DMS 273 (cell line): ENCODE data around the gene TMEM232.
"Not testable (repeated sequence)": the region's sequence is repeated elsewhere in the genome, so short reads cannot be mapped to it uniquely, and the experiment has no call there.

Experiments used
- DNase-seq: peaks from one replicate; lab custom pipeline; 2025; ENCODE audit not compliant: unreplicated experiment; lab: John Stamatoyannopoulos, UW

Gene TMEM232

DNA sequence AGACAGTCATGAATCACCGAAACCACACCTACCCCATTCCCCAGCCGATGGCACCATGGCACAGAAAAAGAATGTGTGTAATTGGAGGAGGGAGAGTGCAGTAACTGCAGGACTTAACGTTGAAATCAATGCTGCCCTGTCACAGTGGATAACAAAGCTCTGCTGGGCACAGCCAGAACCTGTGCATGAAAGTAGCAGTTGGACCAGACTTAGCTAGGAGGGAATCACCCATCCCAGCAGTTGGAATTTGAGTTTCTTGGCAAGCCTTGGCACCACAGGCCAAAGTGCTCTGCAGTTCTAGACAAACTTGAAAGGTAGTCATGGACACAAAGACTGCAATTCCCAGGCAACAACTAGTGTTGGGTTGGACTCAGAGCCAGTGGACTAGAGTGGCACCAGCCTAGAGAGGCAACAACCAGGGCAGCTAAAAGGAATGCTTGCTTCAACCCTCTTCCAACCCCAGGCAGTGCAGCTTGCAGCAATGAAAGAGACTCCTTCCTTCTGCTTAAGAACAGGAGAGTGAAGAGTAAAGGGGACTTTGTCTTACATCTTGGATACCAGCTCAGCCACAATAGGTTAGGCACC, 19.1 kb downstream of the TMEM232 start:
- no peak for DNase-seq

DNA sequence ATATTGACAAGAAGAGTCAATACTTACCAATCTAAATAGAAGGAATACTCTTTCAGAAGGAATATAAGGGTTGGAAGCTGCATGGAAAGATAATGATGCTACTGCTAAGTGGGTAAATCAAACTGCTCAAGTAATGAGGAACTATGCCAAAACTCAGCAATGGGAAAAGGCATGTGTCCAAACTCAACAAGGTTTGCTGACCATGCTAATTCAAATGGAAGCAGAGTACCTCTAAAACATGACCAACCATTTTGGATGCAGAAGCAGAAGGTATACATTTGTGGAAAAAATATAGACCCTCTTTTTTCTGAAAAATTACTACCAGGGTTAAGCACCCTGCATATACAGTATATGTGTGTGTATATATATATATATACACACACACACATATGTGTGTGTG, 21.1 kb downstream of the TMEM232 start:
- no peak for DNase-seq

DNA sequence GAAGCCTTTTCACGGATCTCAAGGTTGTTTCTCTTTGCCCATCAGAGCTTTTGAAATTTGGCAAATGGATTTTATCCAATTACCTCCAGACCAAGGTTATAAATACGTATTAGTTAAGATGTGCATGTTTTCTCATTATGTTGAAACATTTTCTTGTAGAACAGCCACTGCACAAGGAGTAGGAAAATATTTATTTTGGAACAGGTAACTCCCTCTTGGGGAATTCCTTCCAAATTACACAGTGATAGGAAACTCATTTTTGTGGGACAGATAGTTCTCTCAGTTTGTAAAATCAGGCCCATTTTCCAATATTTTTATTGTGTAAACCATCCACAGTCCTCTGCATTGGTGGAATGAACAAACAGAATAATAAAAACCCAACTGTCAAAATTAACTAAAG, 23.0 kb downstream of the TMEM232 start:
- DNase-seq: no peak

DNA sequence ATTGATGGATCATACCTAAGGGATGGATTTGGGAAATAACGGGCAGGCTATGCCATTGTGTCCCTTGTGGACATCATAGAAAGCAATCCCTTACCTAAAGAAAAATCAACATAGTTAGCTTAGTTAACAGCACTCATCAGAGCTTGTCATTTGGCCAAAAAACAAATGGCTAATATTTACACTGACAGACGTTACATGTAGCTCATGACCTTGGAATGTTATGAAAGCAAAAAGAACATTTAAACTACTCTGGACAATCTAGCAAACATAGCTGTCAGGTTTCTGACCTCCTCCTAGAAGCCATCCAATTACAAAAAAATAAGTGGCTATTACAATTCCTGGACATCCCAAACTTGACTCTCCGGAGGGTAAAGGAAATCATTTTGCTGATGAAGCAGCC, 23.8 kb downstream of the TMEM232 start:
- no peak for DNase-seq

DNA sequence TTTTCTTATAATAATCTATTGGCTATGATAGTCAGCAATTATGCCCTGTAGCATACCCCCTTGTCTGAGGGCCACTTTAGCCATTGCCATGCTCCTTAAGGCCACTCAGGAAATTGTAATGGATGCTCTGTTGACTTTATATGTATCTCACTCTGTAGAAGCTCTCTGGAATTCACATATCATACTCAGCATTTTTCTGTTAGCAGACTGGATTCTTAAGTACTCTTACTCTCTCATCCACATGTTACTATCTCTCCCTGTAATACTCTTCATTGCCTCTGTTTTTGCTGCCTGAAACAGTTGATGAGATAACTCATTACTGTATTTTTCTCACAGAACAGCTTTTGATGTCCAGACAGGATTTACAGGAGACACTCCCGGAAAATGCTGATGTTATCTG, 24.2 kb downstream of the TMEM232 start:
- no peak for DNase-seq

DNA sequence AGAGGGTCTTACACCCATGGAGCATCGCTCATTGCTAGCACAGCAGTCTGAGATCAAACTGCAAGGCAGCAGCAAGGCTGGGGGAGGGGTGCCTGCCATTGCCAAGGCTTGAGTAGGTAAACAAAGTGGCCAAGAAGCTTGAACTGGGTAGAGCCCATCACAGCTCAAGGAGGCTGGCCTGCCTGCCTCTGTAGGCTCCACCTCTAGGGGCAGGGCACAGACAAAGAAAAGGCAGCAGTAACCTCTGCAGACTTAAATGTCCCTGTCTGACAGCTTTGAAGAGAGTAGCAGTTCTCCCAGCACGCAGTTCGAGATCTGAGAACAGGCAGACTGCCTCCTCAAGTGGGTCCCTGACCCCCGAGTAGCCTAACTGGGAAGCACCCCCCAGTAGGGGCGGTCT, 33.8 kb downstream of the TMEM232 start:
- not testable (repeated sequence) for DNase-seq

DNA sequence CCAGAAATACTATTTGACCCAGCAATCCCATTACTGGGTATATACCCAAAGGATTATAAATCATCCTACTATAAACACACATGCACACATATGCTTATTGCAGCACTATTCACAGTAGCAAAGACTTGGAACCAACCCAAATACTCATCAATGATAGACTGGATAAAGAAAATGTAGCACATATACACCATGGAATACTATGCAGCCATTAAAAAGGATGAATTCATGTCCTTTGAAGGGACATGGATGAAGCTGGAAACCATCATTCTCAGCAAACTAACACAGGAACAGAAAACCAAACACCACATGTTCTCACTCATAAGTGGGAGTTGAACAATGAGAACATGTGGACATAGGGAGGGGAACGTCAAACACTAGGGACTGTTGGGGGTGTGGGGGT, 35.9 kb downstream of the TMEM232 start:
- DNase-seq: not testable (repeated sequence)

DNA sequence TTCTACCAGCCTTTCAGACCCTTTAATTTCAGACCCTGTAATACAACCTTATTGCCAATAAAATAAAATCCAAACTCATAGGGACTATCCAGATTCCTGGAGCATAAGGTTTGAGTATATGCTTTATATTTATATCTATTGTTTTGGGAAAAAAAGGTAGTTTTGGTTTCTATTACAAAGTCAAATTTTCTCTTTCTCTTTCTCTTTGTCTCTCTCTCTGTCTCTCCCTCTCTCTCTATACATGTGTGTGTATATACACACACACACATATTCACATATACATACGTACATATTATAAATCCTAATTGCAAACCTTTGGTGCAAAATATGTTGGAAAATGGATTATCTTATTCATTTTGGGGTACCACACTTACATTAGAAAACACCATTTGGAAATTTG, 39.0 kb downstream of the TMEM232 start:
- DNase-seq: no peak

DNA sequence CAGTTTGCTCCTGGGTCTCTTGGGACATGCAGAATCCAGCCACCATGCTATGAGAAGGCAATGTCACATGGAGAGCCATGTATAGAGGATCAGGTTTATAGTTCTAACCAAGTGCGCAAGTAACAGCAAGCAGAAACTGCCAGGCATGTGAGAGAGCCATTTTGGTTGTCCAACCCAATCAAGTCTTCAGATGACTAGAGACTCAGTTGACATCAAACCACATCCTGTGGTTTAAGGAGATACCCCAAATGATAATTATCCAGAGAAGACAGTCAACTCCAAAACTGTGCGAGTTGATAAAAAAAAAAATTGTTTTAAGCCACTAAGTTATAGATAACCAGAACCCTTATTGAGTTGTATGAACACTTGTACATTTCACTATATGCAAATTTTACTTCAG, 40.2 kb downstream of the TMEM232 start:
- DNase-seq: no peak

DNA sequence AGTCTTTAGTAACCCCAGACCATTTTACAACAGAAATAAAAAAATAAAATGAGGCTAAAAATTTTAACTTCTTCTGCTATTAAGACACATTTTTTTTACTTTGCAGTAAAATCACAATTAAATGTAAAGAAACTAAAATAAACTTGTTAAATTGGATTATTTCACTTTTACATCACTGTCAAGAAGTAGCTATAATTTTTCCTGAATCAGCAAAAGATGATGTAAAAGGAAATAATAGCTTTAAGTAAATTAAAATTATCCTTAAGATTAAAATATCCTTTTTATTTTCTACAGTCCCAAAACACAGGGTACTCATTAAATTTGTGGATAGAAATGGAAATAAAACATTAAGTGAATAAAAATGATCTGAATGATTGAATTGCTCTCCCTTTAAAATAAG, 44.5 kb downstream of the TMEM232 start:
- no peak for DNase-seq

DNA sequence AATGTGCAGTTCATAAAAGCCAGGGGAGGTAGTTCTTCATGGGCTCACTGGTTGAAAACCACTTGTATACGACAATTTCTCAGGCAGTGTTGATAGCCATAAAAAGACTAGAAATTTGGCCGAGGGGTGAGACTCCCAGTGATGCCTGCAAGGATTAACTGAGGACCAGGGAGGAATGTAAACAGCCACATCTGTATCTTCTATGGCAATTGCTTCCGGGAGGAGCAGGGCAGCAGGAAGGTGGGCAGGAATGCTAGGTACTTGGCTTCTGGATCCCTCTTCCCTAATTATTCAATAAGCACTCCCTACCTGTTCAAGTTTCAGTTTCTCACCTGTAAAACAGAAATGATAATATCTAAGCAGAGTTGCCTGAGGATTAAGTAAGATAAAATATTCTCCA, 45.4 kb downstream of the TMEM232 start:
- no peak for DNase-seq

DNA sequence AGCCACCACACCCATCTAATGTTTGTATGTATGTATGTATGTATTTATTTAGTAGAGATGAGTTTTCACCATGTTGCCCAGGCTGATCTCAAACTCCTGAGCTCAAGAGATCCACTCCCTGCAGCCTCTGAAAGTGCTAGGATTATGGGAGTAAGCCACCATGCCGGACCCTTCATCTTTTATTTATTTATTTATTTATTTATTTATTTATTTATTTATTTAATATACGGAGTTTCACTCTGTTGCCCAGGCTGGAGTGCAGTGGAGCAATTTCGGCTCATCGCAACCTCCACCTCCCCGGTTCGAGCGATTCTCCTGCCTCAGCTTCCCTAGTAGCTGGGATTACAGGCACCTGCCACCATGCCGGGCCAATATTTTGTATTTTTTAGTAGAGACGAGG, 49.9 kb downstream of the TMEM232 start:
- not testable (repeated sequence) for DNase-seq

DNA sequence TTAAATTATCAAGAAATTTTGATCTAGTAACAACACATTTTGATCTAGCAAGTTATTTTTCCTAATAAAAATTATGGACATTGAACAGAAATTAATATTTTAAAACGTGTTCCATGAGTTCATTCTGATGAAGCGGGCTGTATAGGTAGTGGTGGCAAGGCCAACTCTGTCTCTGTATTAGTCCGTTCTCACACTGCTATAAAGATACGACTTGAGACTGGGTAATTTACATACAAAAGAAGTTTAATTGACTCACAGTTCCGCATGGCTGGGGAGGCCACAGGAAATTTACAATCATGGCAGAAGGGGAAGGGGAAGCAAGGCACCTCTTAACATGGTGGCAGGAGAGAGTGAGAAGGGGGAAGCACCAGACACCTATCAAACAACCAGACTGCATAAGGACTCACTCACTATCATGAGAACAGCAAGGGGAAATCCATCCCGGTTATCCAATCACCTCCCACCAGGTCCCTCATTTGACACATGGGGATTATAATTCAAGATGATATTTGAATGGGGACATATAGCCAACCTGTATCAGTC, 61.2 kb downstream of the TMEM232 start:
- no peak for DNase-seq

DNA sequence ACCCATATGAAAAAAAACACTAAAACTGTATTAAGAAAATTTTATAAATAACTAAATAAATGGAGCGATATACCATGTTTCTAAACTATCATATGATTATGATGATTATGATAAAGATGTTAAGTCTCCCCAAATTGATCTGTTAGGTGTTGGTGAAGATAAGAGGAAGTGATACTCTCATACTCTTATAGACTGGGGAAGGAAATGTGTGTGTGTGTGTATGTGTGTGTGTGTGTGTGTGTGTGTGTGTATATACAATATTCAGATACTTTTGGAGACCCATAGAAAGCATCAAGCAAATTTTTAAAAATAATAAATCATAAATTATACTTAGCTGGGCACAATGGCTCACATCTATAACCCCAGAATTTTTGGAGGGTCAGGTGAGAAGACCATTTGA, 62.9 kb downstream of the TMEM232 start:
- no peak for DNase-seq

DNA sequence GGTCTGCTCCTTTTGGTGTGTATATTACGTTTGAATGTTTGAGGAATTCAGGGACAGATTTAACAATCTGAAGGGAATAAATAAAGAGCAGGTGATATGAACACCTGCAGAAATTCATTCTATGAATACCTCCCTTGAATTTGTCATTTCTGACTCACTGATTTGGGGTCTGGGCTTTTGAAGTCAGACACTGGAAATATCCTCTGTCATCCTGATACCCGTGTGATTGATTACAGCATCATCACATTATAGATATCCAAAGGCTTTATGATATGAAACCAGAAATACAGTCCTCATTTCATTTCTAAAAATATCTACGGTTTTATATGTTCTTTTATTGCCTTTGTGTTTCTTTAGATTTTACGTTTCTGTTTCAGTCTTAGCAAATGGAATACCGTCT, 68.5 kb downstream of the TMEM232 start:
- no peak for DNase-seq

DNA sequence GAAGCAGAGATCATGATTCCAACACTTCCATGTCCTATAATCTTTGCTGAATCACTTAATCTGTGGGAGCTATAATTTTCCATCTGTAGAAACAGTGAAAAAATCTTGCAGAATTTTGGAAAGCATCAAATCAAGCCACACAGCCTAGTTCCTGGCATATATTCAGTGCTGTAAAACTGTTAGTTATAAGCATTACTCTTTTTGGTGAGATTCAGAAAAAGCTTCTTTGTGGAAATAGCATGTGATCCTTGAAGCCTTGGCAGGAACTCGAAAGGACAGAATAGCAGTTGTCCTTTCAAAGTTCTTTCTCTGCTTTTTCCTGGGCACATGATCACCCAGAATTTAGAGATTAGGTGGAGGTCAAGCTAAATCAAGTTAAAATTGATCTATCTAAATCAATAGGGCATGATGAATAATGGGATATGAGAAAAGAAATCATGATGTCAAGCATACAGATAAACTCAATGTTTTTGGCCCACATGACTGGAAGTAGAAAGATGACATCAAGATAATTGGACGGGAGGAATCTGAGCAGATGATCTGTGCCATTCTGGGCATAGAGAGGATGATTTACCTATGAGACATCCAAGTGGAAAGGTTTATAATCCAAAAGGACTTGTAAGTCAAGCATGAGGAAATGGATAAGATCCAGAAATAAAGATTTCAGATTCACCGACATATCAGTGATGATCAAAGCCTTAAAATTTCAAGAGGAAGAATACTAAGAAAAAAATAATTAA, 73.1 kb downstream of the TMEM232 start:
- DNase-seq: no peak

DNA sequence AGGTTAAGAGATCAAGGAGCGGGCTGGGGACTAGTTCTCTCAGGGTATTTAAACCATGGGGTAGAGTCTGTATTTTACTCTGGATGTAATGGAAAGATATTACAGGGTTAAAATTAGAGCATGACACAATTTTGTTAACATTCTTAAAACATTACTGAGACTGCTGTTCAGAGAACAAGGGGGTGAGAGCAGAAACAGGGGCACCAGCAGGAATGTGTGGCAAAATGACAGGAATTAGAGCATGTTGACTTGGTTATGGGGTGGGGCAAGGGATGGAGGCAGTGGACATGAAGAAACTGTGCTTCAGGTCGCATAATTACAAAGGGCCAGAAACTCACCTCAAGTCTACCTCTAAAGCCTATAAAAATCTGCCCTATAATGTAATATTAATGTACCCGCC, 75.0 kb downstream of the TMEM232 start:
- DNase-seq: no peak

DNA sequence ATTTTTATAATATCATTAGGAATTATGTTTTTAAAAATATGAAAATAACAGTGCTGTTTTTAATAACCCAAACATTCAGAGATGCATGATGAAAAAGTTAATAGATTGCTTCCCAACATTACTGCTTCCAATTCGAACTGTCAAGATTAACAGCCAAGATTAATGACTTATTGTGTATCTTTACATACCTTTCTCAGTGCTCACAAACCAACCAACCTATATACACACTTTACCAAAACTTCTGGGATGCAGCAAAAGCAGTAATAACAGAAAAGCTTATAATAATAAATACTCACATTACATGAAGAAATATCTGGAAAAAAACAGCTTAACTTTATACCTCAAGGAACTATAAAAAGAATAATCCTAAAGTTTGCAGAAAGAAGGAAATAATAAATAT, 82.1 kb downstream of the TMEM232 start:
- DNase-seq: no peak

DNA sequence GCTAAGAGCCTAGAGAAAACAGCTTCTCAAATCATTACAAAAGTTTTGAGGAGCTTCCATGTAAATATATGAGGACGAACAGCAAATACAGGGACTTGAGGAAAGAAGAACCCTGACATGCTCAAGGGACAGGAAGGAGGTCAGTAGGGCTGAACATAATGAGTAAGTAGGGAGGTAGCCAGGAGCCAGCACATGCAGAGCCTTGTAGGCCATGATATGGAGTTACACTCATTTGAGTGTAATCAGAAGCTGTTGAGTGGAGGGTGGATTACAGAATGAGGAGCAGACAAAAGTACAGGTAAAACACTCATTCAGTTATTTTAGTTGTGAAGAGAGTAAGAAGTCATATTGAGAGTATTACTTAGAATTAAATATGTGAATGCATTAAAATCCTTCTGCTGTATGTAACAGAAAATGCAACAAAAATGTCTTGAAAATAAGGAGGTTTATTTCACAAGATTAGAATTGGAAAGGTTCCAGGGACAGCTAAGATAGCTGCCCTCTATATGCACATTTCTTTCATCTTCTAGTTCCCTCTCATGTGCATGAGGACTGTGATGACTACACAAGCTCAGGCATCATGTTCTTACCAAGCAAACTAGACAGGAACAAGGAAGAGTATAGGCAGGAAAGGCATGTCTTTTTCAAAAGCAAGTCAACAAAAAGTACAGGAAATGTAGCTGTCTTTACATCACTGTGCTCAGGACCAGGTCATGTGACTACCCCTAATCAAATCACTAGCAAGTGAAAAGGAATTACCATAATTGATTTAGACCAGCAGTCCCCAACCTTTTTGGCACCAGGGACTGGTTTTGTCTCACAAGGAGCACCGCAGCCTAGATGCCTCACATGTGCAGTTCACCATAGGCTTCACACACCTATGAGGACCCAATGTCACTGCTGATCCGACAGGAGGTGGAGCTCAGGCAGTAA, 87.2 kb downstream of the TMEM232 start:
- DNase-seq: no peak

DNA sequence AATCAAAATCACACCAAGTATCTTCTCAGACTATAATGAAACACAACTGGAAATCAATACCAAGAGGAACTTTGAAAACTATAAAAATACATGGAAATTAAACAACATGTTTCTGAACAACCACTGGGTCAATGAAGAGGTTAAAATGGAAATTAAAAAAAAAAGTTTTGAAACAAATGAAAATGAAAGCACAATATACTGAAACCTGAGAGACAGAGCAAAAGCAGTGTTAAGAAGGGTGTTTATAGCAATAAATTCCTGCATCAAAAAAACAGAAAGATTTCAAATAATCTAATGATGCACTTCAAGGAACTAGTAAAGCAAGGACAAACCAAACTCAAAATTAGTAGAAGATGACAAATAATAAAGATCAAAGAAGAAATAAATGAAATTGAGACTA, 92.0 kb downstream of the TMEM232 start:
- no peak for DNase-seq

DNA sequence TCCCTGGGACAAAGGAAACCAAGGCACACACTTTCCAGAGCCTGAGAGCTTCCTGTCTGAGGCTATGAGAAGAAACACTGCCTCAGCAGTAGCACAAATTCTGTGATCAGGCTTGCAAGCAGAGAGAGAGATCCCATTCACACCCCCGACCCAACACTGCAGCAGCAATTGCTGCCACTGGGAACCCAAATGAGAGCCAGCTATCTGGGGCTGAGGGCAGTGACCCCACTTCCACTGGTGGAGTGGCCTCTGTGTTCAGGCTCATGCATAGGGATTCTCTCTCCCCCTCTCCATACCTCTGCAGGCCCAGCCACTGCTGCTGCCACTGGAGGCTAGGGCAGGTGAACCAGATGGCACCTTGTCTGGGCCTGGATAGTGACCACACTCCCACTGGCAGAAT, 95.2 kb downstream of the TMEM232 start:
- DNase-seq: no peak

DNA sequence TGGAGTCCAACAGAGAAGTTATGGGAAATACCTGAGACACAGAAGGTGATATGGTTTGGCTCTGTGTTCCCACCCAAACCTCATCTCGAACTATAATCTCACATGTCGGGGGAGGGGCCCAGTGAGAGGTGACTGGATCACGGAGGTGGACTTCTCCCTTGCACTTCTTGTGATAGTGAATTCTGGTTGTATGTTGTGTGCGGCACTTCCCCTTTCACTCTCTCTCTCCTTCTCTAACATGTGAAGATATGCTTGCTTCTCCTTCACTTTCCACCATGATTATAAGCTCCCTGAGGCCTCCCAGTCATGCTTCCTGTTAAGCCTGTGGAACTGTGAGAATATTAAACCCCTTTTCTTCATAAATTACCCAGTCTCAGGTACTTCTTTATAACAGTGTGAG, 96.1 kb downstream of the TMEM232 start:
- no peak for DNase-seq
